ENCODE measurements around the gene TACC3.
A peak's percentile ranks its signal among the peaks of the same experiment; 100 is the strongest.

The TACC3 gene

GRCh38 chr4:1771555-1772305, 50.4 kb downstream of the TACC3 start:
- in situ Hi-C loops (cut with MboI; ENCODE audit: low sequenced_read_pairs, unreplicated experiment): no loop called here
- no peak for TF ChIP-seq CTCF (IDR thresholded peaks at IDR 0.05; ENCODE audit: borderline replicate concordance, control extremely low read depth, extremely low read depth, insufficient read depth, missing control alignments)
- DNase-seq (ENCODE audit: low spot score): peak; percentile 82

- DNase-seq (ENCODE audit: low spot score): no peak
- in situ Hi-C loops (cut with MboI; ENCODE audit: low sequenced_read_pairs, unreplicated experiment): no loop called here
- TF ChIP-seq CTCF (IDR thresholded peaks at IDR 0.05; ENCODE audit: borderline replicate concordance, control extremely low read depth, extremely low read depth, insufficient read depth, missing control alignments): no peak
These were observed 51.7 kb downstream of the TACC3 start for GRCh38 chr4:1772853-1773538.

GRCh38 chr4:1773754-1774153, 52.4 kb downstream of the TACC3 start:
- in situ Hi-C loops (cut with MboI; ENCODE audit: low sequenced_read_pairs, unreplicated experiment): no loop called here
- DNase-seq (ENCODE audit: low spot score): no peak

GRCh38 chr4:1775731-1776500, 54.6 kb downstream of the TACC3 start:
- DNase-seq (ENCODE audit: low spot score): no peak
- in situ Hi-C loops (cut with MboI; ENCODE audit: low sequenced_read_pairs, unreplicated experiment): no loop called here
- TF ChIP-seq CTCF (IDR thresholded peaks at IDR 0.05; ENCODE audit: borderline replicate concordance, control extremely low read depth, extremely low read depth, insufficient read depth, missing control alignments): no peak

More at GRCh38 chr4:1773754-1774153, 52.4 kb downstream of the TACC3 start:
- TF ChIP-seq CTCF (IDR thresholded peaks at IDR 0.05; ENCODE audit: borderline replicate concordance, control extremely low read depth, extremely low read depth, insufficient read depth, missing control alignments): no peak

GRCh38 chr4:1776521-1777161, 55.3 kb downstream of the TACC3 start:
- no peak for DNase-seq (ENCODE audit: low spot score)

More at GRCh38 chr4:1776521-1777161, 55.3 kb downstream of the TACC3 start:
- in situ Hi-C loops (cut with MboI; ENCODE audit: low sequenced_read_pairs, unreplicated experiment): no loop called here
- TF ChIP-seq CTCF (IDR thresholded peaks at IDR 0.05; ENCODE audit: borderline replicate concordance, control extremely low read depth, extremely low read depth, insufficient read depth, missing control alignments): no peak
